ENCODE results near the gene CLPX.
"Not testable (repeated sequence)": the region's sequence is repeated elsewhere in the genome, so short reads cannot be mapped to it uniquely, and the experiment has no call there.

The CLPX gene

GRCh38 chr15:65184305-65184867 lies 756 bp downstream of the CLPX start:
- no peak for TF ChIP-seq CTCF (IDR thresholded peaks at IDR 0.05; ENCODE audit: control insufficient read depth, insufficient read depth, low read depth, low read length, missing control alignments)
- no peak for DNase-seq (ENCODE audit: low read depth)
- H3K4me3 ChIP-seq (ENCODE audit: control insufficient read depth, low read depth, low read length) = peak overlapping the region; percentile 99

GRCh38 chr15:65183865-65184159 lies 1.3 kb downstream of the CLPX start:
- peak overlapping the region; percentile 99 for H3K4me3 ChIP-seq (ENCODE audit: control insufficient read depth, low read depth, low read length)
- no peak for DNase-seq (ENCODE audit: low read depth)
- TF ChIP-seq CTCF (IDR thresholded peaks at IDR 0.05; ENCODE audit: control insufficient read depth, insufficient read depth, low read depth, low read length, missing control alignments) = no peak

DNA sequence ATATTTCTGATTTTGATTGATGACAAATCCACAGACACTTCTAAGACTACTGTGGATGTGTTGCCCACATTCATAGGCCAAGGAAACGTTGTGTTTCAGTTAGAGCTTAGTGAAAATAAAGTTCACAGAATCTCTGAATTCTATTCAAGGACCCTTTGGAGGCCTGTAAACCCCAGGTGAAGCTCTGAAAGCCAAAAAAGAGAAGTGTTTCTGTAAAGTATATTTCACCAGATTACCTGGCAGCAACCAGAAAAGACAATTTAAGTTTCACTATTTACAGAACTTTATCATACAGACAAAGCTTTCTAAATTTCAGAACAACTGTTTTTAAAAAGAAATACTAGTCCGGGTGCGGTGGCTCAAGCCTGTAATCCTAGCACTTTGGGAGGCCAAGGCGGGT lies 2.6 kb downstream of the CLPX start:
- no peak for TF ChIP-seq CTCF (IDR thresholded peaks at IDR 0.05; ENCODE audit: control insufficient read depth, insufficient read depth, low read depth, low read length, missing control alignments)
- DNase-seq (ENCODE audit: low read depth) = no peak
- no peak overlapping the region for H3K4me3 ChIP-seq (ENCODE audit: control insufficient read depth, low read depth, low read length)

DNA sequence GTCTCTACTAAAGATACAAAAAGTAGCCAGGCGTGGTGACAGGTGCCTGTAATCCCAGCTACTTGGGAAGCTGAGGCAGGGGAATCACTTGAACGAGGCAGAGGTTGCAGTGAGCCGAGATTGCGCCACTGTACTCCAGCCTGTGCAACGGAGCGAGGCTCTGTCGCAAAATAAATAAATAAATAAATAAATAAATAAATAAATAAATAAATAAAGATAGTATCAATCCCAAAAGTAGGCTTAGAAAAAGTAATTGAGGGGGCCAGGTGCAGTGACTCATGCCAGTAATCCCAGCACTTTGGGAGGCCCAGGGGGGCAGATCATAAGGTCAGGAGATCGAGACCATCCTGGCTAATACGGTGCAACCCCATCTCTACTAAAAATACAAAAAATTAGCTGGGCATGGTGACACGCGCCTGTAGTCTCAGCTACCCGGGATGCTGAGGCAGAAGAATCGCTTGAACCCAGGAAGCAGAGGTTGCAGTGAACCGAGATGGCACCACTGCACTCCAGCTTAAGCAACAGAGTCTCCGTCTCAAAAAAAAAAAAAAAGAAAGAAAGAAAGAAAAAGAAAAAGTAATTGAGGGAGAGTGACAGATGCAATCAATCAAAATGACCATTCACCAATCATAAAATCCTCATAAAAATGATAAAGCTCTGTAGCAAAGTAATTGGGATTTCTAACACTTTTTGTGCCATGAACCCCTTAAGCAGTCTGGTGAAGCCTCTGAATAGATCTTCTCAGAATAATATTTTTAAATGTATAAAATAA lies 3.4 kb downstream of the CLPX start:
- DNase-seq (ENCODE audit: low read depth); H3K4me3 ChIP-seq (ENCODE audit: control insufficient read depth, low read depth, low read length): not testable (repeated sequence)

- H3K4me3 ChIP-seq (ENCODE audit: control insufficient read depth, low read depth, low read length) = no peak overlapping the region
- DNase-seq (ENCODE audit: low read depth) = no peak
- no peak for TF ChIP-seq CTCF (IDR thresholded peaks at IDR 0.05; ENCODE audit: control insufficient read depth, insufficient read depth, low read depth, low read length, missing control alignments)
These were observed 5.0 kb downstream of the CLPX start for GRCh38 chr15:65180167-65180566.

DNA sequence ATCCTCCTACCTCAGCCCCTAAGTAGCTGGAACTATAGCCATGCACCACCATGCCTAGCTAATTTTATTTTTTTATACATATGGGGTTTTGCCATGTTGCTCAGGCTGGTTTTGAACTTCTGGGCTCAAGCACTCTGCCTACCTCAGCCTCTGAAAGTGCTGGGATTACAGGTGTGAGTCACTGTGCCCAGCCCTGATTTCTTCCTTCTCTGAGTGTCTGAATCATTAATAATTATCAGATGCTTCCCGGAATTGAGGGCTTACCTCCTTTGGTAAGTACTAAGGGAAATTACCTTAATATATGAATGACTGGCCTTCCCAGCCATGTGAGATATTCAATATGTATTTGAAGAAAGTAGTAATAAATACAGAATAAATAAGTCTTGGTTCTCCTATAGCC lies 7.2 kb downstream of the CLPX start:
- DNase-seq (ENCODE audit: low read depth) = no peak
- H3K4me3 ChIP-seq (ENCODE audit: control insufficient read depth, low read depth, low read length) = no peak overlapping the region
- TF ChIP-seq CTCF (IDR thresholded peaks at IDR 0.05; ENCODE audit: control insufficient read depth, insufficient read depth, low read depth, low read length, missing control alignments) = no peak

GRCh38 chr15:65176056-65176455 lies 9.1 kb downstream of the CLPX start:
- H3K4me3 ChIP-seq (ENCODE audit: control insufficient read depth, low read depth, low read length) = no peak overlapping the region
- no peak for DNase-seq (ENCODE audit: low read depth)
- TF ChIP-seq CTCF (IDR thresholded peaks at IDR 0.05; ENCODE audit: control insufficient read depth, insufficient read depth, low read depth, low read length, missing control alignments) = no peak

Data from AG09309 (cell line).